Measurements from ENCODE around the gene TPRN.

DNA sequence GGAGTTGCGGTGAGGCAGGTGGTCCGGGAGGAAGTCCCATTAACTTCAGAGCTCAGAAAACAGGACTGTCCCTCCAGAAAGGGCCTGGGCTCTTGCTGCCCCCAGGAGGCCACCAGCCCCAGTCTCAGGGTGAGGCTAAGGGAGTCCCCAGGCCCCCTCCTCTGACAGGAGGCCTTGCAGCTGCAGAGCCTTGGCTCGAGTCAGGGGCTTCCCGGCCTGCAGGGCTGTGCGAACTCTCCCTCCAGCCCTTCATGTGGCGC lies 47.3 kb upstream of the TPRN start:
- TF ChIP-seq, protein P1, sequence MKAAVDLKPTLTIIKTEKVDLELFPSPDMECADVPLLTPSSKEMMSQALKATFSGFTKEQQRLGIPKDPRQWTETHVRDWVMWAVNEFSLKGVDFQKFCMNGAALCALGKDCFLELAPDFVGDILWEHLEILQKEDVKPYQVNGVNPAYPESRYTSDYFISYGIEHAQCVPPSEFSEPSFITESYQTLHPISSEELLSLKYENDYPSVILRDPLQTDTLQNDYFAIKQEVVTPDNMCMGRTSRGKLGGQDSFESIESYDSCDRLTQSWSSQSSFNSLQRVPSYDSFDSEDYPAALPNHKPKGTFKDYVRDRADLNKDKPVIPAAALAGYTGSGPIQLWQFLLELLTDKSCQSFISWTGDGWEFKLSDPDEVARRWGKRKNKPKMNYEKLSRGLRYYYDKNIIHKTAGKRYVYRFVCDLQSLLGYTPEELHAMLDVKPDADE (IDR thresholded peaks at IDR 0.05) = no peak
- TF ChIP-seq, protein P2, sequence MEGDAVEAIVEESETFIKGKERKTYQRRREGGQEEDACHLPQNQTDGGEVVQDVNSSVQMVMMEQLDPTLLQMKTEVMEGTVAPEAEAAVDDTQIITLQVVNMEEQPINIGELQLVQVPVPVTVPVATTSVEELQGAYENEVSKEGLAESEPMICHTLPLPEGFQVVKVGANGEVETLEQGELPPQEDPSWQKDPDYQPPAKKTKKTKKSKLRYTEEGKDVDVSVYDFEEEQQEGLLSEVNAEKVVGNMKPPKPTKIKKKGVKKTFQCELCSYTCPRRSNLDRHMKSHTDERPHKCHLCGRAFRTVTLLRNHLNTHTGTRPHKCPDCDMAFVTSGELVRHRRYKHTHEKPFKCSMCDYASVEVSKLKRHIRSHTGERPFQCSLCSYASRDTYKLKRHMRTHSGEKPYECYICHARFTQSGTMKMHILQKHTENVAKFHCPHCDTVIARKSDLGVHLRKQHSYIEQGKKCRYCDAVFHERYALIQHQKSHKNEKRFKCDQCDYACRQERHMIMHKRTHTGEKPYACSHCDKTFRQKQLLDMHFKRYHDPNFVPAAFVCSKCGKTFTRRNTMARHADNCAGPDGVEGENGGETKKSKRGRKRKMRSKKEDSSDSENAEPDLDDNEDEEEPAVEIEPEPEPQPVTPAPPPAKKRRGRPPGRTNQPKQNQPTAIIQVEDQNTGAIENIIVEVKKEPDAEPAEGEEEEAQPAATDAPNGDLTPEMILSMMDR (conservative IDR thresholded peaks at IDR 0.05; ENCODE audit: low read depth in 2 of 2) = no peak
- no peak for TF ChIP-seq POLR2AphosphoS5 (IDR thresholded peaks at IDR 0.05; ENCODE audit: low read depth)
- TF ChIP-seq EZH2 (IDR thresholded peaks at IDR 0.05; ENCODE audit: low read depth, unreplicated experiment) = no peak
- no peak for TF ChIP-seq CREB1 (CRISPR knock-in tag; IDR thresholded peaks at IDR 0.05; ENCODE audit: low read depth)
- no peak for TF ChIP-seq STAT1 (IDR thresholded peaks at IDR 0.05; ENCODE audit: unreplicated experiment)
- TF ChIP-seq EZH2phosphoT487 (IDR thresholded peaks at IDR 0.05; ENCODE audit: unreplicated experiment) = no peak
- TF ChIP-seq JUNB (IDR thresholded peaks at IDR 0.05; ENCODE audit: unreplicated experiment) = no peak
- TF ChIP-seq ZNF114 (CRISPR knock-in tag; IDR thresholded peaks at IDR 0.05) = no peak
- TF ChIP-seq, protein P3, sequence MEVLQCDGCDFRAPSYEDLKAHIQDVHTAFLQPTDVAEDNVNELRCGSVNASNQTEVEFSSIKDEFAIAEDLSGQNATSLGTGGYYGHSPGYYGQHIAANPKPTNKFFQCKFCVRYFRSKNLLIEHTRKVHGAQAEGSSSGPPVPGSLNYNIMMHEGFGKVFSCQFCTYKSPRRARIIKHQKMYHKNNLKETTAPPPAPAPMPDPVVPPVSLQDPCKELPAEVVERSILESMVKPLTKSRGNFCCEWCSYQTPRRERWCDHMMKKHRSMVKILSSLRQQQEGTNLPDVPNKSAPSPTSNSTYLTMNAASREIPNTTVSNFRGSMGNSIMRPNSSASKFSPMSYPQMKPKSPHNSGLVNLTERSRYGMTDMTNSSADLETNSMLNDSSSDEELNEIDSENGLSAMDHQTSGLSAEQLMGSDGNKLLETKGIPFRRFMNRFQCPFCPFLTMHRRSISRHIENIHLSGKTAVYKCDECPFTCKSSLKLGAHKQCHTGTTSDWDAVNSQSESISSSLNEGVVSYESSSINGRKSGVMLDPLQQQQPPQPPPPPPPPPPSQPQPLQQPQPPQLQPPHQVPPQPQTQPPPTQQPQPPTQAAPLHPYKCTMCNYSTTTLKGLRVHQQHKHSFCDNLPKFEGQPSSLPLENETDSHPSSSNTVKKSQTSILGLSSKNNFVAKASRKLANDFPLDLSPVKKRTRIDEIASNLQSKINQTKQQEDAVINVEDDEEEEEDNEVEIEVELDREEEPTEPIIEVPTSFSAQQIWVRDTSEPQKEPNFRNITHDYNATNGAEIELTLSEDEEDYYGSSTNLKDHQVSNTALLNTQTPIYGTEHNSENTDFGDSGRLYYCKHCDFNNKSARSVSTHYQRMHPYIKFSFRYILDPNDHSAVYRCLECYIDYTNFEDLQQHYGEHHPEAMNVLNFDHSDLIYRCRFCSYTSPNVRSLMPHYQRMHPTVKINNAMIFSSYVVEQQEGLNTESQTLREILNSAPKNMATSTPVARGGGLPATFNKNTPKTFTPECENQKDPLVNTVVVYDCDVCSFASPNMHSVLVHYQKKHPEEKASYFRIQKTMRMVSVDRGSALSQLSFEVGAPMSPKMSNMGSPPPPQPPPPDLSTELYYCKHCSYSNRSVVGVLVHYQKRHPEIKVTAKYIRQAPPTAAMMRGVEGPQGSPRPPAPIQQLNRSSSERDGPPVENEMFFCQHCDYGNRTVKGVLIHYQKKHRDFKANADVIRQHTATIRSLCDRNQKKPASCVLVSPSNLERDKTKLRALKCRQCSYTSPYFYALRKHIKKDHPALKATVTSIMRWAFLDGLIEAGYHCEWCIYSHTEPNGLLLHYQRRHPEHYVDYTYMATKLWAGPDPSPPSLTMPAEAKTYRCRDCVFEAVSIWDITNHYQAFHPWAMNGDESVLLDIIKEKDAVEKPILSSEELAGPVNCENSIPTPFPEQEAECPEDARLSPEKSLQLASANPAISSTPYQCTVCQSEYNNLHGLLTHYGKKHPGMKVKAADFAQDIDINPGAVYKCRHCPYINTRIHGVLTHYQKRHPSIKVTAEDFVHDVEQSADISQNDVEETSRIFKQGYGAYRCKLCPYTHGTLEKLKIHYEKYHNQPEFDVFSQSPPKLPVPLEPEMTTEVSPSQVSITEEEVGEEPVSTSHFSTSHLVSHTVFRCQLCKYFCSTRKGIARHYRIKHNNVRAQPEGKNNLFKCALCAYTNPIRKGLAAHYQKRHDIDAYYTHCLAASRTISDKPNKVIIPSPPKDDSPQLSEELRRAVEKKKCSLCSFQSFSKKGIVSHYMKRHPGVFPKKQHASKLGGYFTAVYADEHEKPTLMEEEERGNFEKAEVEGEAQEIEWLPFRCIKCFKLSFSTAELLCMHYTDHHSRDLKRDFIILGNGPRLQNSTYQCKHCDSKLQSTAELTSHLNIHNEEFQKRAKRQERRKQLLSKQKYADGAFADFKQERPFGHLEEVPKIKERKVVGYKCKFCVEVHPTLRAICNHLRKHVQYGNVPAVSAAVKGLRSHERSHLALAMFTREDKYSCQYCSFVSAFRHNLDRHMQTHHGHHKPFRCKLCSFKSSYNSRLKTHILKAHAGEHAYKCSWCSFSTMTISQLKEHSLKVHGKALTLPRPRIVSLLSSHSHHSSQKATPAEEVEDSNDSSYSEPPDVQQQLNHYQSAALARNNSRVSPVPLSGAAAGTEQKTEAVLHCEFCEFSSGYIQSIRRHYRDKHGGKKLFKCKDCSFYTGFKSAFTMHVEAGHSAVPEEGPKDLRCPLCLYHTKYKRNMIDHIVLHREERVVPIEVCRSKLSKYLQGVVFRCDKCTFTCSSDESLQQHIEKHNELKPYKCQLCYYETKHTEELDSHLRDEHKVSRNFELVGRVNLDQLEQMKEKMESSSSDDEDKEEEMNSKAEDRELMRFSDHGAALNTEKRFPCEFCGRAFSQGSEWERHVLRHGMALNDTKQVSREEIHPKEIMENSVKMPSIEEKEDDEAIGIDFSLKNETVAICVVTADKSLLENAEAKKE (CRISPR knock-in tag; IDR thresholded peaks at IDR 0.05) = no peak

Measured in GM23338 (cell line).